Bronchial epithelial cell (primary cell): ENCODE results near the gene RDH8. TPM values are rescaled to one million over a fixed set of nuclear protein-coding genes. Genes with fewer than 3 reads are reported as not detected.

Experiments
- DNase-seq: peaks from one replicate; pipeline ENCODE4 v3.0.0-alpha.2; 2010; ENCODE audit warnings: low read depth
- FAIRE-seq: peaks from 2 replicates; lab custom pipeline; 2011; peaks lifted over from hg19 to GRCh38; lab: Jason Lieb, UNC
- H3K27me3 ChIP-seq: 2 replicates; pipeline ENCODE4 v1.5.1; 2011; ENCODE audit warnings: low read length; ENCODE audit not compliant: control insufficient read depth, insufficient read depth
- H3K36me3 ChIP-seq: 2 replicates; pipeline ENCODE4 v1.5.1; 2011; ENCODE audit warnings: low read length; ENCODE audit not compliant: control insufficient read depth, insufficient read depth
- H3K4me3 ChIP-seq: 2 replicates; pipeline ENCODE4 v1.5.1; 2011; ENCODE audit warnings: mild to moderate bottlenecking, low read depth, low read length, control low read depth
- CTCF ChIP-seq: IDR thresholded peaks from 2 replicates; pipeline ENCODE4 v1.5.1; 2011; ENCODE audit warnings: mild to moderate bottlenecking, moderate library complexity, low read length, control low read depth, inconsistent platforms; ENCODE audit not compliant: insufficient read depth, severe bottlenecking
- total RNA-seq: library from RNA; depleted of rRNA; stranded (reverse); fragments of >200 nt; gene quantifications from 2 replicates; pipeline ENCODE4 v1.2.1, GENCODE V29; 2014

The RDH8 gene
- total RNA-seq, 1 donor from 2014 or later, result not detected

GRCh38 chr19:9969688-9969975, 43.7 kb upstream of the RDH8 start:
- H3K27me3 ChIP-seq, result no peaks in the 10 kb centered on the region
- H3K4me3 ChIP-seq, result no peak overlapping the region
- FAIRE-seq (no peak), DNase-seq (no peak)
- H3K36me3 ChIP-seq, result no peaks in the 10 kb centered on the region
- no peak for TF ChIP-seq CTCF

- Histone ChIP-seq H3K27me3 (no peaks in the 10 kb centered on the region), H3K4me3 (no peak overlapping the region), H3K36me3 (no peaks in the 10 kb centered on the region)
- FAIRE-seq, result no peak
- TF ChIP-seq CTCF, result no peak
- no peak for DNase-seq
Measured at GRCh38 chr19:9970481-9970880, 42.8 kb upstream of the RDH8 start.

- TF ChIP-seq CTCF, result no peak
- peak; percentile 58 for FAIRE-seq
- Histone ChIP-seq H3K27me3 (no peaks in the 10 kb centered on the region), H3K36me3 (no peaks in the 10 kb centered on the region), H3K4me3 (no peak overlapping the region)
- DNase-seq, result no peak
Measured at GRCh38 chr19:9971166-9971897, 42.0 kb upstream of the RDH8 start.

GRCh38 chr19:9972103-9972502, 41.2 kb upstream of the RDH8 start:
- Histone ChIP-seq H3K36me3 (no peaks in the 10 kb centered on the region), H3K27me3 (no peaks in the 10 kb centered on the region), H3K4me3 (no peak overlapping the region)
- no peak for FAIRE-seq
- no peak for DNase-seq
- TF ChIP-seq CTCF, result no peak

- DNase-seq, result no peak
- H3K4me3 ChIP-seq, result no peak overlapping the region
- H3K36me3 ChIP-seq, result no peaks in the 10 kb centered on the region
Measured at GRCh38 chr19:9981406-9982260, 31.6 kb upstream of the RDH8 start.

More at GRCh38 chr19:9981406-9982260, 31.6 kb upstream of the RDH8 start:
- peak; percentile 28 for FAIRE-seq
- TF ChIP-seq CTCF, result no peak
- no peaks in the 10 kb centered on the region for H3K27me3 ChIP-seq
